Jurkat, Clone E6-1 (cell line): ENCODE measurements around the gene PLS3.

Experiments used
- DNase-seq: peaks from one replicate; pipeline ENCODE4 v3.0.0-alpha.2; 2011; ENCODE audit warnings: low read depth, low spot score
- H3K4me3 ChIP-seq: 2 replicates; pipeline ENCODE4 v1.5.1; 2011; ENCODE audit warnings: mild to moderate bottlenecking, low read length, control low read depth, moderate library complexity

PLS3 gene

DNA sequence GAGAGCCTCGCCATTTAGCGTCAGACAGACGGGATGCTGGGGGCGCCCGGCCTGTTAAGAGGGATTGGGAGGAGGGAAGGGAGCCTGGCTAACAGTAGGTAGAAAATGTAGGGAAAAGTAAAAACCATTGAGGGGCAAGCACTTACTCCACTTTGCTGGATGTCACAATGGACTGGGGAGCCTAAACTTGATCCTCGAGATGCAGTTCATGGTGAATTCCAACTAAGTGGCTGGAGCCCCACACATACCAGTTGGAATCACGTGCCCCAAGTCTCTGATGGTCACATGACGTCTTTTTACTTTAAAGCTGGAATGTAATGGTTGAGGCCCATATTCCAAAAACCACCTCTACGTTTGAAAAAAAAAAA lies 1.5 kb downstream of the PLS3 start:
- DNase-seq: no peak

DNA sequence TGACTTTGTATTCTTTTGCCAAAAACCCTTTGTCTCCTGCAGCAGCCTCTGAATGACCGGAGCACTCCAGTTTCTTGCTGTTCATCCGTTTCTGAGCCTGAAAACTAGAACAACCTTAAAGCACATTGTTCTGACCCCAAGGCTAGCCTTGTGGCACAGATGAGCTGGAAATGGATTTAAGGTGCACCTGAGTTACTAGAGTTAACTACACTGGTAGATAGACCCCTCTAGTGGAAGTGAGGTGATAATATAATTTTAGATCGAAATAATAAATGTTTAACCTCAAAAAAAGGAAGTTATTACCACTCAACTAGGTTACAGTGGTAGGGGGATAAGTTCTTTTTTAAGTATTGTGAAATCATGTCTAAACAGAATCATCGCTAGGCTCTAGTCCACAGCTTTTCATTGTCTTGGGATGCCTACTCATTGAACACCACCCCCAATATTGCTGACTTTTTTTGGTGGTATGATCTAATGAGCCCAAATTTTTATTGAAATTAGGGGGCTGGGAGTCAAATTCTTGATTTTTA lies 2.7 kb downstream of the PLS3 start:
- H3K4me3 ChIP-seq: no peak overlapping the region
- DNase-seq: no peak

More for the DNA sequence above, 1.5 kb downstream of the PLS3 start:
- H3K4me3 ChIP-seq: no peak overlapping the region

DNA sequence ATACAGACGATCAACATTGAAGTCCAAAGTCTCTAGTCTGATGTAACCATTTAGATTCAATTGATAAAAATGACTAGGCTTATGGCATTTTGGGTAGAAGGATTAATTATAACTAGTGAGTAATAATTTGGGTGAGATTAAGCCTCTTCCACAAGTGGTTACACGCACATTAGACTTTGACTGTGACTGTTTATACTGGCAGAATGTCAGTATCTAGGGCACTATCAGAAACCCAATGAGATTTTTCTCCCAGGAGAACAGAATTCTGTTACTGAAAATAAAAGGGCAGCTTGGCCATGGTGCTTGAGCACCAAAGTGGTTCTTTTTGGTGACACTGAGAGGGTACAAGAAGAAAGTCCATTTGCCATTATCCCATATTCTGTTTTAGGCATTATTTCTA lies 3.3 kb downstream of the PLS3 start:
- no peak overlapping the region for H3K4me3 ChIP-seq
- no peak for DNase-seq

DNA sequence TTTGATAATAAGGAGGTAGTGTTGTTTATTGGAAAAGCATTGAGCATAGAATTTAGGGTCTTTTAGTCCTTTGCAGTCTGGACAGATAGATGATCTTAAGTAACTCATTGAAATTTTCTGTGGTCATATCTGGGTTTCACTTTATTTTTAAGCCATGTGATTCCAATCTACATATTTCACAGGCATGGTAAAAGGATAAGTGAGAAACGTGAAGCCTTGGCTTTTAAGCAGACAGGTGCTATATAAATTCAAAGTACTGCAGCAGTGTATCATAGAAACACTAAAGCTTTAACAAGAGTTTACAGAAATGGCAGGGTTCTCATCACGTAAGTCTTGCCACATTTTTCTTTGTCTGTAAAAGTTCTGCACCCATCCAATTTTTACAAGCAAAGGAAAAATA lies 4.9 kb downstream of the PLS3 start:
- H3K4me3 ChIP-seq: no peak overlapping the region
- no peak for DNase-seq

DNA sequence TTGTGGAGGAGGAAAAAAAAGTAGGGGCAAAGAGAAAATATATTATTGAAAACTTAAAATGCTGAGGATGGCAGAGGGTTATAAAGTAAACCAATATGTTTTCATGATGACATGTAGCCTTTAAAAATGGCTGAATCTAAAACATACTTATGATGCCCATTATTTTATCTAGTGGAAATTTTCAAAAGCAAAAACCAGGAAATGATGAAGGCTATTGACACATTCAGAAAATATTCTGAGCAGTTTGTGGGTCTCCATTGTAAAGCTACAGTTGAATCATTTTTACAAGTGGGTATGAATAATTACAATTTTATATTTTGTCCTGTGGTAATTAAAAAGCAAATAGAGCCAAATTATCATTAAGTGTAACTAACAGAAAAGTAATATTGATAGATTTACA lies 10.7 kb downstream of the PLS3 start:
- H3K4me3 ChIP-seq: no peak overlapping the region
- no peak for DNase-seq

DNA sequence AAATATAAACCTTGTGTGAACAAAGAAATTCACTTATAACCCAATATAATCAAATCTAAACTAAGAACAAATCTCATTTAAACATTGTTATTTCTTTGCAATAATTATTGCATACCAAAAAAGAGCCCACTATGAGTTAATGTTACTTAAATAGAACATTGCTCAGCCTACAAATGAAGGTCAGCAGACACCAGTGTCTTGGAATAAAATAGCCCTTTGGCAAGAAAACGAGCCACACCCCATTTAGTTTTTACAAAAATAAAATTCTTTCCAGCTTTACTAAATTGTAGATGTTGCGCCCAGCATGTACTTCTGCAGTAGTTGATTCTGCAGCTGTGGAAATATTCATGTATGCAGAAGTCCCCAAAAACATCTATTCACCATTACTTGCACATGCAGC lies 12.2 kb downstream of the PLS3 start:
- H3K4me3 ChIP-seq: no peak overlapping the region
- no peak for DNase-seq

DNA sequence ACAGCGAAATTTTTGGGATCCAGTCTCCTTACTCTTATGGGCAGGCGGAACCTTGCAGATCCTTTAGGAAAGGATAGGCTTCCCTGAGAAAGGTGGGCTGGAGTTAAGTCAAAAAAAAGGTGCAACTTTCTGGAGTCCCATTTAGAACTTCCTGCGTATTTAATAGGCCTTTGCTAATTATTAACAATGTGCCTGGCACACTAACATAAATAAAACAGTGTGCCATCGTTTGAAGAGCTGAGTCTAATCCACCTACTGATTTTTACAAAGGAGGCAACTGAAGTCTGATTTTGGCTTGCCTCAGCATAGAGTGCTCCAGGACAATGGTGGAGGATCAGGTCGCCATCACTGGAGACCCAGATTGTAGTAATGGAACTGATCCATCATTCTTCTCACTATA lies 15.7 kb downstream of the PLS3 start:
- no peak for DNase-seq

DNA sequence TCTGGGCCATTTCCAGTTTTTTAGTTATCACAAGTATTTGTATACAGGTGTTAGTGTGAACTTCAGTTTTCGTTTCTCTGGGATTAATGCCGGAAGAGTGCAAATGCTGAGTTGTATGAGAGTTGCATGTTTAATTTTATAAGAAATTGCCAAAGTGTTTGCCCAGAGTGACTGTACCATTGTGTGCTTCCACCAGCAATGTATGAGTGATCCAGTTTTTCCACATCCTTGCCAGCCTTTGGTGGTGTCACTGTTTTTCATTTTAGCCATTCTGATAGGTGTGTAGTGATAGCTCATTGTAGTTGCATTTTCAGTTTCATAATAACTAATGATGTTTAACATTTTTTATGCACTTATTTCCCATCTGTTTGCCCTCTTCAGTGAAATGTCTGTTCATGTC lies 18.4 kb downstream of the PLS3 start:
- DNase-seq: no peak
- no peak overlapping the region for H3K4me3 ChIP-seq

More for the DNA sequence above, 15.7 kb downstream of the PLS3 start:
- H3K4me3 ChIP-seq: no peak overlapping the region

DNA sequence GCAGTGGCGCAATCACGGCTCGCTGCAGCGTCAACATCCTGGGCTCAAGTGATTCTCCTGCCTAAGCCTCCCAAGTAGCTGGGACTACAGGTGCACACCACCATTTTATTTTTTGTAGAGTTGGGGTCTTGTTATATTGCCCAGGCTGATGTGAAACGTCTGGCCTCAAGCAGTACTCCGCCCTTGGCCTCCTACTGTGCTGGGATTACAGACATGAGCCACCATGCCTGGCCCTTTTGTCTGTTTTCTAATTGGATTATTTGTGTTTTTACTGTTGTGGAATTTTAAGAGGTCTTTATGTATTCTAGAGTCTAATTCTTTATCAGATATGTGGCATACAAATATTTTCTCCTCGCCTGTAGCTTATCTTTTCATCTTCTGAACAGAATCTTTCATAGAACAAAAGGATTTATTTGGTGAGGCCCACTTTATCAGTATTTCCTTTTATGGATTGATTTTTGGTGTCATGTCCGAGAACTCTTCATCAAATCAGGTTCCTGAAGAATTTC lies 18.9 kb downstream of the PLS3 start:
- no peak for DNase-seq
- H3K4me3 ChIP-seq: no peak overlapping the region

DNA sequence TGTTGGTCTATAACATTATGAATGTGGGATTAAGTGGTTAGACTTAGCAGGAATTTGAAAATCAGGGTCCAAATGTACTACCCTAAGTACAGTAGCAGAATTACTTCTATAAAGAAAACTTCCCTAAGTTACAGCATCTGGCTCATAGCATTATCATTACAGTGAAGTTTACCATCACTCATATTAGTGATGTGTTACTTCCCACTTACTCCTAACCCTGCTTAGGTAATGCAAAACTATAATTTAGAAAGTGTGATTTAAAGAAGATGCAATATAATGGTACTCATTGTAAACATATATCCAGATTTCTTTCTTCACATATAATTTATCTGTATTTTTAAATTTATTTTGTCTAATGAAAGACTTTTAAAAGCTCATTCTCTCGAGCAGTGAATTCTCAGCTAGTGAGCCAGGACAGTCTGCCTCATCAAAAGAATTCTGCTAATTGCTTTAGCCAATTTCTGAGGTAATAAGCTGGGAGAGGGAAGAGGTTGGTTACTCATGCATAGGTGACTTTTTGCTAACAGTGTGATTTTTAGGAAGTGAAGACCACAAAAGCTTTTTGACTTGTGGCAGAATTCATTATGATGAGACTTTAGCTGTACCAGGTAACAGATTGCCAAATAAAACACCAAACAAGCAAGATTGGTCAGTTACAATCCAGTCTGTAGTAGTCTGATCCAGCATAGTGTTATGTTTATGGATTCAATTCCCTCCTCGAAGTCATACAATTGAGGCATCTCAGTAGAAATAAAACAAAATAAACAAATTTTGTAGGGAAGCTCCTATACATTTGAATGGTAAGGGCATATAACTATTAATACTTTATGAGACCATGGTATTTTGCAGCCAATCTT lies 21.0 kb downstream of the PLS3 start:
- no peak for DNase-seq
- no peak overlapping the region for H3K4me3 ChIP-seq

DNA sequence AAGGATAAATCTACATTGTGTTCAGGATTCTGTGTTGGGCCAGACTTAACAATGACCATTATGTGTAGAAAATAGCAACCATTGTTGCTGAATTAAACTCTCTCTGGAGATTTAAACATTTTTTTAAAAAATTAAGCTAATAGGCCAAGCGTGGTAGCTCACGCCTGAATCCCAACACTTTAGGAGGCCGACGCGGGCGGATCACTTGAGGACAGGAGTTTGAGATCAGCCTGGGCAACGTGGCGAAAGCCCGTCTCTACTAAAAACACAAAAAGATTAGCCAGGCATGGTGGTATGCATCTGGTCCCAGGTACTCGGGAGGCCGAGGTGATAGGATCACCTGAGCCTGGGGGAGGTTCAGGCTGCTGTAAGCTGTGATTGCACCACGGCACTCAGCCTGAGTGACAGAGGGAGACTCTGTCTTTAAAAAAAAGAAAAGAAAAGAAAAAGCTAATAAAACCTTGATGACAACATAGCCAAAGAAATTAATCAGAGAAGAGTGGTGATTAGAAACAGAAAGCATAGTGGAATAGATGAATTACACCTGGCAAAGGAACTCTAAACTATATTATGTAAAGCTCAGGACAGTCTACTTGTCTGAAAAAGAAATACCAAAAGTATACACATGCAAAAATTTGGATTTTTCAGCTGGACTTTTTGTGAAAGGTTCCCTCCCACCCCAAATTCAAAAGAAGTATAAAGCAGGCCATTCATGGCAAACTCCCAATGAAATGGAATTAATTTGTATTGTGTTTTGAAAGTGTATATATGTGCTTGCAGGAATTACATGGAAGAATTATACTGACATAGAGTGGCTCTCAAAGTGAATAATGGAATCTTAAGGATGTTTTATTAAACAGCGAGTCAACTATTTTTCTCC lies 21.9 kb downstream of the PLS3 start:
- H3K4me3 ChIP-seq: no peak overlapping the region

DNA sequence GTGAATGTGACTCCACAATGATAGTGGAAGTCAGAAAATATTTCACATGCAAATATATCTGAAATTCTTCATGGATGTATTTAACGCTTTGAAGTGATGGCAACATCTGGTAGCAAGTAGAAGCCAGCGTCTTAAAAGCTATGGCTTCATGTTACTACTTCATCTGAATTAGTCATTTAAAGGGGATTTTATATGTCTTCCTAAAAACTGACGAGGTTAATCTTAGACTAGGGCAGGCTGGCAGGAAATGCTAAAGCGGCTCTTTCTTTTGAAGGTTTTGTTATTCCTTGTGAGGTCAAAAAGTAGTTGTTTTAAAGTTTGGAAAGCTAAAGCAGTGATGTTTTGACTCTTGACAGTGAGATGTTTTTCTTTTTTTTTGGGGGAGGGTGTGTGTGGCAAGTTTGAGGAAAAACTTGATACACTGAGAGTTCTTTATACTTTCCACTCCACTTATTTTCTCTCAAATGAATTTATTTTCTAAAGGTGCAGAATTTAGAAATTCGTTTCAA lies 22.6 kb downstream of the PLS3 start:
- DNase-seq: no peak
- H3K4me3 ChIP-seq: no peak overlapping the region

More for the DNA sequence above, 21.9 kb downstream of the PLS3 start:
- no peak for DNase-seq

DNA sequence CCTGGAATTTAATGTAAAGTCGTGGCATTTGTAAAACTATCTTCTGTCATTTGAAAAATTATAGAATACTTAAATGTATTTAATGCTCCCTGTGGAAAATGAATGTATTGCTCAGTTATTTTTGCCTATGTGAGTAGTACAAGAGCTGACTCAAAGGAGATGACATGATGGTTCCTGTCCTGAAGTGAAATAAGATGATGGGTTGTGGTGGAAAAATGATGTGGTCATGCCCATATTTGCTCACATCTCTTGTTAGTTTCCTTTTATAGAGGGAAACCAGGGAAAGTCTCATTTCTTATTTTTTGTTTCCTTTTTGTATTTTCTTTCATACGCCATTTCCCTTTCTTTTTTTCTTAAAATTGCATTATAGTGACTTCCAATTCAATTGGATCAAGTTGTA lies 23.7 kb downstream of the PLS3 start:
- DNase-seq: no peak
- no peak overlapping the region for H3K4me3 ChIP-seq

DNA sequence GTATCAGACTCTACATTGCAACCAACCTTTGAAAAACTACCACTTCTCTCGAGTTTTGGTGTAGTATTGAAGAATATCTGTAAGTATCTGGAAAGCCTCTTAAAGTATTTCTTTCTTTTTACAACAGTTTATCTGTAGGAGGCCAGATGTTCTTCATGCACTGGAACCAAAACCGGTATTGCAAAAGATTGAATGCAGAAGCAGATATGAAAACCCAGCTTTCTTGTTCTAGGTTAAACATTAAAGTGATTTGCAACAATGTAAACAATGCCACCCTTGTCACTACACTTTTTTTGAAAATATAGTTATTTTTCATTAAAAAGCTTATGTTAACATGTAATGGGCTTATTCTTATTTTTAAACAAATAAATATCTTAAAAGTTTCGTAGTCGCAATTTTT lies 27.2 kb downstream of the PLS3 start:
- H3K4me3 ChIP-seq: no peak overlapping the region
- no peak for DNase-seq

DNA sequence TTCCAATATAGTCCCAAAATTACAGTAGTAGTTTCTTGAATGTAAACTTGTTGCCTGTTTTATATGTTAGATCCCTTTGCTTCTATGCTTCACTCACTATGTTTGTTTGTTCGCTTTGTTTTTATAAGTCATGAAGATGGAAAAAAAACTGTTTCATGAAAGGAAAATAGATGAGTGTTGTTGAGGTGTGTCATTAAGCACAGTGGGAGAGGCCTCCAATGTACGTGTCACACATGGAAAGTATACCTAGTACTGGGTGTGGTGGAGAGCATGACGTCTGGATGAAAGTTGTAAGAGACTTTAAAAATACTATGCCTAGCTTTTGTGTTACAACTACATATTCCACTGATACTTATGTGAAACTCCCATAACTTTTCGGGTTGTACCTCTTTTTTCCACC lies 28.4 kb downstream of the PLS3 start:
- DNase-seq: no peak

DNA sequence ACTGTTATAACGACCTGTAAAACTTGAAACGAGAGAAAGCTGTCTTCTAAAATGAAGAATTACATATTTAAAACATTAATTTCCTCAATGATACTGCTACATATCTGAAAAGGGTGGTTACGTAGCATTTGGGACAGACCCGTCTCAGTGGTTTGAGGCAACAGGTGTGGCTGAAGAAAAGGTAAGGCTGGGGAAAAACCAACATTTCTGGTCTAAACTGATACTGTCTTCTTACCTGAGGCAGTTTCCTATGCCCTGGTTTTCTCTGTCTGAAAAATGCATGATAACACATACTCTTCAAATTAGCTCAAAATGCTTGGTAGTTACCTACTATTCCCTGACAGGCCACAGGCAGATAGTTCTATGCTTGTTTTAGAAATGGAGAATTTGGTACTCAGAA lies 30.4 kb downstream of the PLS3 start:
- no peak for DNase-seq
- H3K4me3 ChIP-seq: no peak overlapping the region

More for the DNA sequence above, 28.4 kb downstream of the PLS3 start:
- H3K4me3 ChIP-seq: no peak overlapping the region

DNA sequence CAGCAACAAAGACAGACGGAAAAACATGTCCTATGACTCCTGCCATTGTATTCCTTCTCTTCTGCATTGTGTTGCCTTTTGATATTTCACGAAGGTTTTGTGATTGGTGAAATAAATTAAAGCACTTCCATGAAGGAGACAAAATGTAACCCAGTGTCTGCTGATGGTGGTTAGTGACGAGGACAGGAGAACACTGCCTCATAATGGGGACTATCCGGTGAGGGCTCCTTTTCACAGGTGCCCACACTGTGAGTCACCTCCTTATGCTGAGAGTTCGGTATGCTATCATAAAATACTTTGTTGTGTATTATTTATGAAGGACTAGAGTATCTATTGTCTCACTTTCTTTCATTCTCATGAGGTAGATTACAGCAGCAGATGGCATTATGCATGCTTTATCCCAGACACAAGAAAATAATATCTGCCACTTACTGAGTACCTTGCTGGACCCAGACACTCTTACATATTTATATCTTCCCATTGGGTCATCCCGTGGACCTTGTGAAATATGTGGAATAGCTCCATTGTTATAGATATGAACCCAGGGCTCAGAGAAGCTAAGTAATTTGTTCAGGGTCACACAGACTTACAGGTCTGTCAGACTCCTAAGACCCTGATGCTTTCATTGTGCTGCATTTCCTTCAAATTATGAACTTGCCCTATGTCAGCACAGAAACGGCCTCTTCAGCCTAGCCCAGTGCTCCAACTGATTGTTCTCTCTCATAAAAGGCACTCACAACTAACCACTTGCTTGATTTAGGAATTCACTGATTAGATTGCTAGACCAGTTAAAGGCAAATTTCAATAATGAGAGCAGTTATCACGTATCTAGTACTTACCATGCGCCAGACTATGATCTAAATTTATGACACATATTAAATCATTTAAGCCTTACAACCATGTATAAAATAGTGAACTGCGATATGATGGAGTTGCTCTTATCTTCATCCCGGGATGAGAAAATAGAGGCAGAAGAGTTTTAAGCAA lies 31.2 kb downstream of the PLS3 start:
- DNase-seq: no peak
- H3K4me3 ChIP-seq: no peak overlapping the region

DNA sequence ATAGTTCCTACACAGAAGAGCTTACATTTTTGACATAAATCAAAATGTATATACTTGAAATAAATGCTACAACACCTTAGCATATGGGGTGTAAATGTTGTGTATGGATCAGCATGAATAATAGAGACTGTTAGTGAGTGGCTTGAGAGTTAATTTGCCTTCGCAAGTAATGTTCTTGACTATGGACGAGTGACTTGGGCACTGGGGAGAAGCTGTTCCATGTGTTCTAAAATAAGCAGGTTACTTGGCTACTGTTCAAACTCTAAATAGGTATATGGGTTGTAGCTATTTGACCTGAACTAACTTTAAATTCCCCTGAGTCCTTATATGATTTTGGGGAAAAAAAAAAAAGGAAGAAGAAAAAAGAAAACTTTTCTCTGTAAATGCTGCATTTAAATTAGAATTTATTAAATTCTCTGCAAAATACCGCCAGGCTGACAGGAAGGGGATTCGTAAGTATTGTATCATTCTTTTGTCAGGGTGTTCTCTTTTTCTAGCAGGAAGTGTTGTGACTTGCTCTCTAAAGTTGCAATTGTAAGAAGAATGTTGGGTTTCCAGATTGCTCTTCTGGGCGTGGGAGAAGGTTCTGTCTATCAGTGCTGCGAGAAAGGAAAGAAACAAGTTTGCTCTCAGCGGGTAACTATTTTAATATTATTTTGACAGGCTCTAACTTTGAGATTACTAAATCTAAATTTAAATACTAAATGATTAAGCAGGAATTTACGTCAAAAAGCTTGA lies 32.2 kb downstream of the PLS3 start:
- H3K4me3 ChIP-seq: no peak overlapping the region

More for the DNA sequence above, 32.2 kb downstream of the PLS3 start:
- no peak for DNase-seq
